Esophagus (tissue), 2 donors: ENCODE data around the gene AFF3. TPM values are rescaled to one million over a fixed set of nuclear protein-coding genes. Genes with fewer than 3 reads are reported as not detected.
A peak's percentile ranks its signal among the peaks of the same experiment; 100 is the strongest.
"Not testable (repeated sequence)": the region's sequence is repeated elsewhere in the genome, so short reads cannot be mapped to it uniquely, and the experiment has no call there.

ENCODE experiments used
- H3K27ac ChIP-seq, 2 donors: one replicate each; pipeline ENCODE4 v1.5.1; 2013; ENCODE audit warnings: low read depth in 2 of 2, mild to moderate bottlenecking in 2 of 2, inconsistent platforms in 1 of 2, low read length in 1 of 2, moderate library complexity in 1 of 2
- H3K27me3 ChIP-seq, 2 donors: one replicate each; pipeline ENCODE4 v1.6.1; 2013; ENCODE audit warnings: low read length in 2 of 2, control low read depth in 1 of 2, mild to moderate bottlenecking in 1 of 2; ENCODE audit not compliant: insufficient read depth in 2 of 2, control insufficient read depth in 1 of 2
- H3K36me3 ChIP-seq, 2 donors: one replicate each; pipeline ENCODE4 v1.6.1; 2013; ENCODE audit warnings: low read length in 1 of 2; ENCODE audit not compliant: control insufficient read depth in 2 of 2, insufficient read depth in 2 of 2
- H3K4me1 ChIP-seq, 2 donors: one replicate each; pipeline ENCODE4 v1.6.1; 2013; ENCODE audit warnings: low read length in 1 of 2; ENCODE audit not compliant: control insufficient read depth in 2 of 2, insufficient read depth in 2 of 2
- H3K4me3 ChIP-seq, 2 donors: one replicate each; pipeline ENCODE4 v1.5.1; 2013; ENCODE audit warnings: low read length in 2 of 2, mild to moderate bottlenecking in 2 of 2, low read depth in 1 of 2, moderate library complexity in 1 of 2
- H3K9me3 ChIP-seq, 2 donors: one replicate each; pipeline ENCODE4 v1.6.1; 2013; ENCODE audit warnings: mild to moderate bottlenecking in 2 of 2, low read depth in 1 of 2, low read length in 1 of 2, moderate library complexity in 1 of 2; ENCODE audit not compliant: control insufficient read depth in 2 of 2, insufficient read depth in 1 of 2
- WGBS, 2 donors: extraction: QIAGEN DNeasy Blood & Tissue Kit; methylation state at CpG; one replicate each; pipeline ENCODE4 v1.1.7; 2013; 5-methylcytosine and 5-hydroxymethylcytosine counted together
- polyA plus RNA-seq, 2 donors: library from polyadenylated mRNA; stranded (reverse); fragments of 200-250 nt; gene quantifications; one replicate each; pipeline ENCODE4 v1.2.3, GENCODE V29; 2013
- donor health status: healthy with polysubstance abuse.
- donor health status: Bipolar disorder and iron deficiency.

Gene AFF3
- polyA plus RNA-seq, 2 donors: 1.0 to 1.1 TPM

DNA sequence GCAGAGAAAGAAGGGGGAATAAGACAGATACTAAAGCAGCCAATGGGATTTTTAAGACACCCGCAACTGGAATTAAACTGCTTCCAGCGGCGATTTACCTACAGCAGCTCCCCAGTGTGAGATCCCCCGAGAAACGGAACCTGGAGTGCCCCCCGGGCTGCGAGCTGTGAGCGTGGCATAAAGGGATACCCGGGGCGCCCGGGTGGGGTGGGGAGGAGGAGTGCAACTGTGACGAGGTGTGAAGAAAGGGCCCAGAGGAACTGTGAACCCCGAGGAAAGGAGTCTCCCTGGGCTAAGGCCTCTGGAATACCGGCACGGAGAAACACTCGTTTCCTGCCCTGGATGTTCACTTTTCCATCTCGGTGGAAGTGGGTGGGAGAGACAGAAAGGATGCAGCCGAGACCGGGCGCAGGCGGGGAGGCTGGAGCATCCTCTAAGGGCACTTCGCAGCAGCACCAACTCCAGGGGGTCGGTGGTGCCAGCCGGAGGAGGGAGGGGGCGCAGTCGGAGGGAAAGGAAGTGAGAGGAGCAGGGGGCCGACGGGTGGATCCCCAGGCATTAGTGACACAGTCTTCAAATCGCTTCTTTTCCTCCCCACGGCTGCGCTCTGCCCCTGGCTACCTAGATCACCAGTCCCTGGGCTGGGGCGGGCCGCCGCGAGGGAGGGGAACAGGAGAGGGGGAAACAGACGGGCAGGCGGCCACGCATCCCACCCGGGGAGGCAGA is 38.7 kb downstream of the AFF3 start:
- not testable (repeated sequence) for H3K27ac ChIP-seq, H3K27me3 ChIP-seq, H3K4me1 ChIP-seq, H3K9me3 ChIP-seq, H3K36me3 ChIP-seq
- peak overlapping the region in 1 of 2 donors; percentile 19 for H3K4me3 ChIP-seq
- 5 to 17% methylated on average over 3 to 25 of the region's 39 CpGs for WGBS, 2 donors

DNA sequence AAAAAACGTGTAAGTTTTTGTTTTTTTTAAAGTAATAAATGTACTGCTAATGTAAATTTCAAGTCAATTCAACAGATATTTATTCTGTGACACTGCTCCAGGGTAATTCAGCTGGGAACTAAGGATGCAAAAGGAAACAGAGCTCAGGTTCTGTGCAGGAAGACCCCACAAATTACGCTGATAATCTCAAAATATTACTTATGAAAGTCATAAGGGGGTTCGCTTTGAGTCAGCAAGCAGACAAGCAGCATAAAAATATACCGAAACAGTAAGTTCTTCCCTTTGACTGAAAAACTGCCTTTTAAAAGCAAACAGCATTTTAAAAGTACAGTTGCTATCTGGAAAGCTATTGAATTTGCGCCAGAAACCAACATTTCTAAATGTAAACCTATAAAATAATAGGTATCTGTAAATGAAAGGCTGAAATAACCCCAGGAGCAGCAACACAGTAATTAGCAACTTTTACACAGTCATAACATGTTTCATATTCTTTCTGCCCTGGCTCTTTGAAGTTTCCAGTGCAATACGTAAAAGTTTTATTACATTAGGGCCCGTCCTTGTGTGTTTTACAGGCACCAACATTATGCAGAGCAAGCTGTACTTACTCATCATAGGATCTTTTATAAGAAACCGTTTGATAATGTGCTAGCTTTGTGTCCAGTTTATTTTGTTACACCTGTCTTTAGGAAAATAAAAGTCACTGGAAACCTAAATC is 39.8 kb downstream of the AFF3 start:
- H3K4me3 ChIP-seq, H3K4me1 ChIP-seq, H3K36me3 ChIP-seq, H3K27ac ChIP-seq, H3K9me3 ChIP-seq, H3K27me3 ChIP-seq: not testable (repeated sequence)
- 34 to 49% methylated on average over 2 to 3 of the region's 8 CpGs for WGBS, 2 donors

DNA sequence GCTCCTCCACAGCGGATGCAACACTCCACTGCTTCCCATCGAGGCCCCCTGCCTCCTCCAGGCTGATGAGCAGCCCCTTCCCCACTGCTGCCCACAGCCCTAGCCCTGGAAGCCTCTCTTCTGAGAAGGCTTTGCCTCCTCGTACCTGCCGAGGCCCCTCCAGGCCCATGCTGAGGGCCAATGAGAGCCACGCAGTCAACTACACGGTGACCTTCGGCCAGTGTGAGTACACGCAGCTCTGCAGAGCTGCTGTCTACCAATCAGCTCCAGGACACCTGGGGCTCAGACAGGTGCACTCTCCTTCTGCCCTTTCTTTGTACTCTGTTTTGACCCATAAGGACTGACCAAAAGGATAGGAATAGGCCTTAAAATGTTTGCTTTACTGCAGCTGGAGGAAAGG is 43.5 kb downstream of the AFF3 start:
- H3K27ac ChIP-seq, H3K9me3 ChIP-seq, H3K36me3 ChIP-seq, H3K27me3 ChIP-seq, H3K4me1 ChIP-seq, H3K4me3 ChIP-seq: not testable (repeated sequence)
- WGBS, 2 donors: 60 to 76% methylated on average over 2 to 5 of the region's 8 CpGs

DNA sequence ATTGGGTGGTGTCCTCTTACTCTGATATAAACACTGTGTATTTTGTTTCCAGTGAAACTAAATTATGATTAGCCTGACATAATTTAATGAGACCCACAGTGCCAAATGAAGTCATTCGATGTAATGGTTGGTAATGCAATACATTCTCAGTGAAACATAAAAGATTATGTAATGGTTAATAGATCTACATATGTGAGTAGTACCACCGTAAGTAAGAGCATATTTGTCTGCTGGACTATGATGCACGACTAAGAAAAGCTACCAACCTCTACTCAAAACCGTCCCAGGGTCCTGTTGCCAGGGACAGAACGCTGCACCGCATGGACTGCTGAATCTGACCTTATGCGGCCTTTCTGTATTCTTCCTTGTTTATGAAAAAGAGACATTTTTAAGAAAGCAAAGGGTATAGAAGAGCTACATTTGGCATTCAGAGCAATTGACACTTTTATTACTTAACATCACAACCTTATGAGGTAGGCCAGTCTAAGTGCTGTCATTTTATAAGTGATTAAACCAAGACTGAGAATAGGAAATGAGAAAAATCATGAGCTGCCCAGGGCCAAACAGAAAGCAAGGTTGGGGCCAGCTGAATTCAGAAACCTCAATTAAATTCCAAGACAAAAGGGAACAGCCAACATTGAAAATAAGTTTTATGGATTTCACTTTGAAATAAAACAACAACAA is 44.6 kb downstream of the AFF3 start:
- not testable (repeated sequence) for H3K4me1 ChIP-seq, H3K36me3 ChIP-seq, H3K27ac ChIP-seq, H3K9me3 ChIP-seq, H3K4me3 ChIP-seq, H3K27me3 ChIP-seq
- WGBS, 2 donors: no CpG with 5 or more reads among the region's 7 CpGs

DNA sequence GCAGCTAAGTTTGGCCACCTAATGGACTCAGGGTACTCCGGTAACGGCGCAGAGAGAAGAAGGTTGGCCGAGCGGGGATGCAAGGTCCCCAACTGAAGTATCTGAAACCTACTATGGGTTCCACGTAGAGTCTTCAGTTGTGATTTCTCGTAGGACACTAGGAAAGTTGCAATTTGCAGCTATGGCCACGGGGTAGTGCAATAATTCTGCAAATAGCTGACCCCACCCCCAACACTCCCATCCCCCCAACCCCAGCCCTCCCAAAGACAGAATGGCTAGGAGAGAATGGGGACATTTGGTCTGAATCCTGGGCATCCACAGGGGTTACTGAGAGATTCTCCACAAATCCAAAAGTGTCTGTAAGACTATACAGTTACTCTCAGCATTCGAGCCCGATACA is 46.5 kb downstream of the AFF3 start:
- H3K36me3 ChIP-seq, H3K27me3 ChIP-seq, H3K4me3 ChIP-seq, H3K27ac ChIP-seq, H3K4me1 ChIP-seq, H3K9me3 ChIP-seq: not testable (repeated sequence)
- 91 to 95% methylated on average over 7 to 9 of the region's 10 CpGs for WGBS, 2 donors

DNA sequence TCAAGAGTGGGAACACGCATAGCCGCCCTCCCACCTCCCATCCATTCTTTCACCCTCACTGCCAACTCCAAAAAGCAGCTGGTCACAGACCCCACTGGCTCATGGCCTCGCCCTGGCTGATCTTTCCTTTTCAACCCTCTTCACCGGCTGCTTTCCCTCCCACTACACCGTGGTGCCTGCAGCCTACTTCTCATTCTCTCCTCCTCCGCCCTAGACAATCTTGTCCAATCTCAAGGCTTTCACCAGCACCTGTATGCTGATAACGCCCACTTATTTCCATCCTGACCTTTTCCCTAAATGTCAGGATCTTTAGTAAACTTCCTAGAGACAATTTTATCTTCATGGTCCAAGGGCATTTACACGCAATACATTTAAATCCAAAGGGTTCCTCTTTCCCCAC is 50.6 kb downstream of the AFF3 start:
- not testable (repeated sequence) for H3K36me3 ChIP-seq, H3K4me1 ChIP-seq, H3K27me3 ChIP-seq, H3K27ac ChIP-seq, H3K9me3 ChIP-seq, H3K4me3 ChIP-seq
- 89 to 90% methylated on average over 5 of the region's 8 CpGs for WGBS, 2 donors

DNA sequence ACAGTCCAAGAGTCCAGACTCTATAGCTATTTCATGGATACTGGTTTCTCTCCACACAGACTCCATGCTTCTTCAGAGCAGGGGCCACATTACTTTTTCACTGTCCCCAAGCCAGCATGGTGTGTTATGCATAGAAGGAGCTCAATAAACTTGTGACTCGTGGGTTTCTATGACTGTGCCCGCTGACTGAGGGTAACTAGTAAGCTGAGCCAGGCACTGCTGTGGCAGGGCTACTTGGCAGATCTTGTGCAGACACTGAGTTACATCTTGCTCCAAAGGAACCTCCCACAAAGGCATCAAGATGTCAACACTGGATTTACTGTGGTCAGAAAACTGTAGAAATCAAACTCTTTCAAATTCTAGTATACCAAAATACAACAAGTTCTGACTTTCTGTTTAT is 56.6 kb downstream of the AFF3 start:
- 81 to 88% methylated on average over 2 of the region's 2 CpGs for WGBS, 2 donors
- not testable (repeated sequence) for H3K27me3 ChIP-seq

DNA sequence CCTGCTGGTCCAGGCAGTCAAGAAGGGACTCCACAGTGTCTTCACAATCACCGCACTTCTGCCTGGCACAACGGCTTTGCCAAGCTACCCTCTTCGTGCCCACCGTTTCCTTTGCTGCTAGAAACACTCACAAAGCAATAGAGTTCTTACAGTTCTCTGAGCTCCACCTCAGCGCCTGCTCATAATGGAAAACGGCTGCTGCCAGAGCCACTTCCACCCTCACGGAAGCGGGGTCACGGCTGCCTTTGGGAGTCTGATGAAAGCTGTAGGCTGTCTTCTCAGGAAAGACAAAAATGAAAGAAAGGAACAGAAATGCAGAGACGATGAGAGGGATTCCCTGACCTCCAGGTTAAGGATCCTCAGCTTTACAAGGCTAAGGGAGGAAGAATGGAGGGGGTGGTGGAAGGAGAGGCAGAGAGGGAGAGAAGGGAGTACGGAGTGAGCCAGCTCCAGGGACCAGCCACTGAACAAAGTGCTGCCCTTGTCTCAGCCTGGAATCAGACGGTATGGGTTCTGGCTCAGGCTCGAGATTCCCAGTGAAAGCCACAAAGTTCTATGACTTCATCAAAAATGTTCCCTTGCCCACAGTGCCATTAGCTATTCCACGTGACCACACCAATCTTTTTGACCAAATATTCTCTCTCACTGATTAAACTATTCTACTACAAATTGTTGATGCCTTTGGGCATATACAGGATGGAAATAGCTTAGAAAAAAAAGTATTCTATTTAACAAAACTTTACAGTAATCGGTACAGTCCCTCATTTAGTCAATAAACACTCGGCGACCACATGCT is 58.8 kb downstream of the AFF3 start:
- not testable (repeated sequence) for H3K4me3 ChIP-seq, H3K36me3 ChIP-seq, H3K4me1 ChIP-seq, H3K9me3 ChIP-seq, H3K27me3 ChIP-seq, H3K27ac ChIP-seq
- 79 to 92% methylated on average over 14 to 16 of the region's 17 CpGs for WGBS, 2 donors

More for the DNA sequence above, 56.6 kb downstream of the AFF3 start:
- H3K27ac ChIP-seq, H3K4me1 ChIP-seq, H3K9me3 ChIP-seq, H3K36me3 ChIP-seq, H3K4me3 ChIP-seq: not testable (repeated sequence)

DNA sequence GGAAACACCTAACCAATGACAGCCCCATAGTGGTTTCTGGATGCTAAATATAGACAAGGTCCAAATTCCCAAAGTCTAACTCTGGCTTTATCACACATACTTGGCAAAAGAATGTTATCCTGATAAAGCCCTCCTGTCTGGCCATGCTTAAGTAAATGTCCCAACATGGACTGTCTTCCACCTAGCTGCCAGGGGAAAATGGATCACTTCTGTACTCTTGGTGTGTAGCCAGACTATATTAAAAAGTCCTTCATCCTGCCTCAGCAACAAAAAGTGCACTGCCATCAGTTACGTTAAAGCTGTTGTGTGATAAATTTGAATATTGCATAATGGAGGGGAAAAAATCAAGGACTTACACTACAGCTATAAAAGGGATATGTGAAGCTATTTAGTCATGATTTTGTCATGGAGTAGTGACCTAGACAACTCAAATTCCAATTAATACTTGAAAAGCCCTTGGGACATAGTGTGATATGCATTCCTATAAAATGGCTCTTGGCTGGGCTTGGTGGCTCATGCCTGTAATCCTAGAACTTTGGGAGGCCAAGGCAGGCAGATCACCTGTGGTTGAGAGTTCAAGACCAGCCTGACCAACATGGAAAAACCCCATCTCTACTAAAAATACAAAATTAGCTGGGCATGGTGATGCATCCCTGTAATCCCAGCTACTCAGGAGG is 60.0 kb downstream of the AFF3 start:
- not testable (repeated sequence) for H3K36me3 ChIP-seq, H3K9me3 ChIP-seq, H3K4me3 ChIP-seq, H3K27ac ChIP-seq, H3K4me1 ChIP-seq, H3K27me3 ChIP-seq
- WGBS, 2 donors: 59% methylated on average over 1 of the region's 1 CpG
